Measurements from ENCODE around the gene NUDT3.
"Not testable (repeated sequence)": the region's sequence is repeated elsewhere in the genome, so short reads cannot be mapped to it uniquely, and the experiment has no call there.

Gene NUDT3

GRCh38 chr6:34276881-34277762 is 115.3 kb downstream of the NUDT3 start:
- H3K4me3 ChIP-seq (ENCODE audit: low read depth, low read length): no peak overlapping the region
- DNase-seq (ENCODE audit: low read depth): no peak
- TF ChIP-seq CTCF (conservative IDR thresholded peaks at IDR 0.05; ENCODE audit: low read depth, low read length): no peak

DNA sequence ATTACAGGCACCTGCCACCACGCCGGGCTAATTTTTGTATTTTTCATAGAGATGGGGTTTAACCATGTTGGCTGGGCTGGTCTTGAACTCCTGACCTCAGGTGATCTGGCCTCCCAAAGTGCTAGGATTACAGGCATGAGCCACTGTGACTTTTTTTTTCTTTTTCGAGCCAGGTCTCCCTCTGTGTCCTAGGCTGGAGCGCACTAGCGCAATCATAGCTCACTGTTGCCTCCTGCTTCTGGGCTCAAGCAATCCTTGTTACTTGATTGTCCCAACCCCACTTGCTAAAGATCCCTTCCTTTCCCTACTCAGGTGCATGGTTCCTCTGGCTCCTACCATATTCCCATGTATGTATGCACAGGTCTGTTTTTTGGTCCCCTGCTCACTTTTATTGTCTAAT is 116.3 kb downstream of the NUDT3 start:
- H3K4me3 ChIP-seq (ENCODE audit: low read depth, low read length): no peak overlapping the region
- no peak for DNase-seq (ENCODE audit: low read depth)
- TF ChIP-seq CTCF (conservative IDR thresholded peaks at IDR 0.05; ENCODE audit: low read depth, low read length): no peak

DNA sequence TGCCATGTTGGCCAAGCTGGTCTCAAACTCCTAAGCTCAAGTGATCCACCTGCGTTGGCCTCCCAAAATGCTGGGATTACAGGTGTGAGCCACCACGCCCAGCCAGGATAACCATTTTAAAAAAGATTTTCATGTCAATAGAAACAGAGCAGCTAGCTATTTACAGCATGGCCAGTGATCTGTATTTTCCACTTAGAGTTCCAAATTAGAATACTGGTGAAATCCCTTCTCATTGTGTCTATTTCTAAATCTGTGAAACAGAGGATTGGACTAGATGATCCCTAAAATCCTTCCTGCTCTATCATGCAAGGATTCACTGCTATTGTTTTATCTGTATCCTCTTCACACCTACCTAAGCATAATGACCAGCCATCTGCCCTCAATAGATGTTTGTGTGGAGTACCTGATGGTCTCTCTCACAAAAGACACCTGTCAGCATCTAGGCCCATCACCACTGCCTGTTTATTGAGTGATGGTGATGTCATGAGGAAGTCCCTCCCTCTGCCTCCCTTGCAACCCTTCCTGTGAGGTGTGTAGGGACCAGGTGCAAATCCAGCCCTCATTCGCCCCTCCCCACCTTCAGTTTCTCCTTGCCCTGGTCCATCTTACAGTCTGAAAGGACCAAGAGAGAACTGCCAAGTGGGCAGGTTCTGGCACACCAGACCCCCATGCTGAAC is 117.2 kb downstream of the NUDT3 start:
- H3K4me3 ChIP-seq (ENCODE audit: low read depth, low read length): no peak overlapping the region
- DNase-seq (ENCODE audit: low read depth): no peak
- TF ChIP-seq CTCF (conservative IDR thresholded peaks at IDR 0.05; ENCODE audit: low read depth, low read length): no peak

DNA sequence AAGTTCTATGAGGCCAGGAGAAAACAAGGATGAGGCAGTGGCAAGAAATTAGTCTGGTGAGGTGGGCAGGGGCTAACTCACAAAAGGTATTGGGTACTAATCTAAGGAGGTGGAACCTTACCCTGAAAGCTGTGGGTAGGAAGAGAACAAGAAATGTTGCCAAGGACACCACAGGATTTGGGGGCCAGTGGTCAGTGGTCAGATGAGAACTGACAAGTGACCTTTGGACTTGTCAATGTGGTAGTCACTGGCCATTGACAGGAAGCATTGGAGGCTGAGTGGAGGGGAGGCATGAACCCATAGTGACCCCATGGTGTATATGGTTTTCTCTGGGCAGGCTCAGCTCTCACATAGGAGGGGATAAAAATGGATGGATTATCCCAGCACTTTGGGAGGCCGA is 118.3 kb downstream of the NUDT3 start:
- DNase-seq (ENCODE audit: low read depth): no peak
- H3K4me3 ChIP-seq (ENCODE audit: low read depth, low read length): no peak overlapping the region
- no peak for TF ChIP-seq CTCF (conservative IDR thresholded peaks at IDR 0.05; ENCODE audit: low read depth, low read length)

DNA sequence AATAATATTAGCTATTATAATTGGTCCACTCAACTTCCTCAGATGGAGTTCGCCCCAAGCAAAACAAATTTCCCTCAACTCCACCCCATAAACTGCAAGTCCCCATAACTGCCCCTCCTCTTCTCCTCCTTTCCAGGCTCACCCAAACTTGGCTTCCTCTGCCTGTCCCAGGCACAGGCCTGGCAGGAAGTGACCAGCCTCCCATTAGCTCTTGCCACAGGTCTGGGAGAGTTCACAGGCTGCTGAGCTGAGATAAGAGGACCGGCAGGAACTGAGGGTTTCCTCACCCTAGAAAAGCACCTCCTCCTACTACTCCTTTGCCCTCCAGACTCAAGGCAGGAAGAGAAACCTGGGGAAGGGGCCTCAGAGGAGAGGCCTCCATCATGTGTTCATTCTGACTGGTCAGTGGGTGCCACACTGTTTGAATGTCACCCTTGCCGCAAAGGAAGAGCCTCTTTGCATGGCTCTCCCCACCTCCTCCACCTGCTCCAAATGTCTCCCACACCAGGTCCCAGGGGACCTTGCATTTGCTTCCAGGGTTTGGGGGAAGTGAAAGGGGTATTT is 119.1 kb downstream of the NUDT3 start:
- peak; percentile 60 for DNase-seq (ENCODE audit: low read depth)
- no peak overlapping the region for H3K4me3 ChIP-seq (ENCODE audit: low read depth, low read length)
- no peak for TF ChIP-seq CTCF (conservative IDR thresholded peaks at IDR 0.05; ENCODE audit: low read depth, low read length)

GRCh38 chr6:34272013-34272926 is 120.2 kb downstream of the NUDT3 start:
- peak; percentile 24 for TF ChIP-seq CTCF (conservative IDR thresholded peaks at IDR 0.05; ENCODE audit: low read depth, low read length)
- no peak for DNase-seq (ENCODE audit: low read depth)
- H3K4me3 ChIP-seq (ENCODE audit: low read depth, low read length): no peak overlapping the region

- not testable (repeated sequence) for H3K4me3 ChIP-seq (ENCODE audit: low read depth, low read length); DNase-seq (ENCODE audit: low read depth)
These were observed 122.7 kb downstream of the NUDT3 start for GRCh38 chr6:34269658-34270341.

DNA sequence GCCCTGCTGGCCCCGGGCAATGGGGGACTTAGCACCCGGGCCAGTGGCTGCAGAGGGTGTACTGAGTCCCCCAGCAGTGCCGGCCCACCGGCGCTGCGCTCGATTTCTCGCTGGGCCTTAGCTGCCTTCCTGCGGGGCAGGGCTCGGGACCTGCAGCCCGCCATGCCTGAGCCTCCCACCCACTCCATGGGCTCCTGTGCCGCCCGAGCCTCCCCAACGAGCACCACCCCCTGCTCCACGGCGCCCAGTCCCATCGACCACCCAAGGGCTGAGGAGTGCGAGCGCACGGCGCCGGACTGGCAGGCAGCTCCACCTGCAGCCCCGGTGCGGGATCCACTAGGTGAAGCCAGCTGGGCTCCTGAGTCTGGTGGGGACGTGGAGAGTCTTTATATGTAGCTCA is 123.3 kb downstream of the NUDT3 start:
- not testable (repeated sequence) for H3K4me3 ChIP-seq (ENCODE audit: low read depth, low read length); DNase-seq (ENCODE audit: low read depth)

Measured in choroid plexus epithelial cell (primary cell).